ENCODE results near the gene QSOX2.

DNA sequence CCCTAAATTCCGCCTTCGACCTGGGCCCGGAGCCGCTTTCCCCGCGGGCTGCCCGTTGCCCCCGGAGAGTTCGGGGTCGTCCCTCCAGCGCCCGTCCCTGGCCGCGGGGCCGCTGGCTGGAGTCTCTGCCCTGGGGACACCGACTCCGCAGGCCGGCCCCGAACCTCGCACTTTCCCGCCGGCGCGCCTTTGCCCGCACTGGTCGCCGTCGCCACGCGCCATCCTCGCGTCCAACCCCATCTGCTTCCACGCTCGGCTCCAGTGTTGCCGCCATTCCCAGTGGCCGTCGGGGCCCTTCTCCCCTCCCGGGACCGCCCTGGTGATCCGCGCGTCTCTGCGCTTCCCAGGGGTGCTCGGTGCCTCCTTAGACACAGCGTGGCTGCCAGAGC, 51.7 kb downstream of the QSOX2 start:
- TF ChIP-seq POLR2A (IDR thresholded peaks at IDR 0.05; ENCODE audit: low read length) (no peak), GATA1 (IDR thresholded peaks at IDR 0.05; ENCODE audit: low read depth, low read length) (no peak)
